Activated naive CD8-positive, alpha-beta T cell treated with anti-CD3 and anti-CD28 coated beads, Interleukin-2, amount 50 U/mL, for 24 hours (primary cell): Measurements from ENCODE around the gene MZB1.
"Not testable (repeated sequence)": the region's sequence is repeated elsewhere in the genome, so short reads cannot be mapped to it uniquely, and the experiment has no call there.

Source experiments
- ATAC-seq: fragments of 150-1000 bp; cut with Tn5 transposase; one replicate; pipeline ENCODE4 v1.10.0; 2021
- DNase-seq: peaks from one replicate; pipeline ENCODE4 v3.0.0; 2021
- H3K27ac Mint-ChIP-seq: one replicate; pipeline ENCODE4 v1.8.0; 2021; ENCODE audit warnings: mild to moderate bottlenecking, mixed read lengths
- H3K27me3 Mint-ChIP-seq: one replicate; pipeline ENCODE4 v1.8.0; 2021; ENCODE audit warnings: mixed read lengths
- H3K36me3 Mint-ChIP-seq: one replicate; pipeline ENCODE4 v1.8.0; 2021; ENCODE audit warnings: low read depth, mixed read lengths
- H3K4me1 Mint-ChIP-seq: one replicate; pipeline ENCODE4 v1.8.0; 2021; ENCODE audit warnings: mixed read lengths
- H3K4me3 Mint-ChIP-seq: one replicate; pipeline ENCODE4 v1.8.0; 2021; ENCODE audit warnings: mild to moderate bottlenecking, moderate library complexity, mixed read lengths
- H3K9me3 Mint-ChIP-seq: one replicate; pipeline ENCODE4 v1.8.0; 2021; ENCODE audit warnings: mixed read lengths

The MZB1 gene

DNA sequence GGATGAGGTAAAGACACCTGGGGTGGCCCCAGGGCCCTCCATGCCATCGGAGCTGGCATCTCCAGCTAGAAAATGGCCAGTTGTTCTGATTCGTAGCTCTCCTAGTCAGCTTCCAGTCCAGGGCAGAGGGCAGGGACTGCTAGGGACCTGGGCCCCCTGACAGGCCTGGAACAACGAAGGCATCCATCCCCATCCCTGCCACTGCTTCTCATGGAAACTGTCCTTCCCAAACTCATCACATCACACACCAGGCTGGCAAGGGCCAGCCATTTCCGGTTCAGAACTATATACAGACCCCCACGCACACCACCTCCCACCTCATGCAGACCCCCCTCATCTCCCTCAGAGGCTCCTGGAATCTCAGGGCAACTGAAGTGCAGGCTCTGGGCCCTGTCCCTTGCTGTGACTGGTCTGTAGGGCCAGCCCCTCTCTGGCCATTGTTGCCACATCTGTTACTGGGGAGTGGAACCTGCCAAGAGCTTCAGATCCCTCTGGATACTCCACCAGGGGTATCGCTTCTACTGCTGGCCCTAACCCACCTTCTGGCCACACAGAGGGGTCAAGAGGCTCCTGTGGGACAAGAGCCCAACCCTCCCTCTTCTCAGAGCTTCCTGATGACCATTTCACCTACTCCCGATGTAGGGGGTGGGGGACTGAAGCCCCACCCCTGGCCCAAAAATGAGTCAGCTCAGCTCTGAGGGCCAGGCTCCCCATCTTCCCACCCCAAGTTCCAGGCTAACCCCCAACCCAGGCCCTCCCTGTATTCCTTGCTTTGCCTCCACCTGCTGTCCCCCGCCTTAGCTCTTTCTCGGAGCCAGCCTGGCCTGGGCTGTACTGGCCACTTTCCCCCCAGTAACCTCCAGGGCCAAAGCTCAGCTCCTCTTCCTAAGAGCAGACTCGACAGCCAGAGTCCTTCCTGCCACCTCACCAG, 1.2 kb upstream of the MZB1 start:
- Mint-ChIP-seq H3K36me3 (peaks cover 2% of the 10 kb centered on the region), H3K9me3 (no peaks in the 10 kb centered on the region), H3K27ac (peak overlapping the region; percentile 95), H3K27me3 (no peaks in the 10 kb centered on the region), H3K4me3 (peak overlapping the region; percentile 92), H3K4me1 (peaks cover 57% of the 10 kb centered on the region)
- ATAC-seq = no peak
- DNase-seq = no peak

DNA sequence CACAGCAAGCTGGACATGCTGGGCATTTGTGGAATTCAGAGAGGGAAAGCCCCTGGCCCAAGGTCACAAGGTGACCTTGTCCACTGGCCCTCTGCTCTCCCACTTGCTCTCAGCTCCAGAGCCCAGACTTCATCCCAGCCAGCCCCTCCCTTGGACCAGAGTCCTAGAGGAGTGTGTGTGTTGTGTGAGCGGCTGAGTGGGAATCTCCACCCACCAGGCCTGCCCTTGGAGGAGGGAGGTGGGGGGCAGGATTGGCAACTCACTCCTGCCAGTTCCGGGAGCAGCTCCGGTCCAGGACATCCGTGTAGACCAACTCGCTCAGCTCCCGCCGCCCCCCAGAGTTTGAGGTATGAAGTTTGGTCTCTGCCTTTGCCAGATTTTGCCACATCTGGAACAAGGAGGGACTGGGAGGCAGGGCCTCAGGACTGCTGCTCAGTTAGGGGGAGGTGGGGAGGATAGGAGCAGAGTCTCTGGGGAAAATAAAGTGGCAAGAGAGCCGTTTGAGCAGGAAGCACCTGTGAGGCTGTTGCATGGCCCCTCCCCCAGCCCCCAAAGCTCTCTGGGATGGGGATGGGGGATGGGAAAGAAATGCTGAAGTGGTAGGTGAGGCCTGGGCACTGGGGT, 1.4 kb downstream of the MZB1 start:
- Mint-ChIP-seq H3K9me3 (no peaks in the 10 kb centered on the region), H3K27ac (no peak overlapping the region), H3K4me1 (peaks cover 70% of the 10 kb centered on the region), H3K36me3 (peaks cover 2% of the 10 kb centered on the region), H3K4me3 (peak overlapping the region; percentile 92), H3K27me3 (no peaks in the 10 kb centered on the region)
- no peak for DNase-seq
- ATAC-seq = no peak

DNA sequence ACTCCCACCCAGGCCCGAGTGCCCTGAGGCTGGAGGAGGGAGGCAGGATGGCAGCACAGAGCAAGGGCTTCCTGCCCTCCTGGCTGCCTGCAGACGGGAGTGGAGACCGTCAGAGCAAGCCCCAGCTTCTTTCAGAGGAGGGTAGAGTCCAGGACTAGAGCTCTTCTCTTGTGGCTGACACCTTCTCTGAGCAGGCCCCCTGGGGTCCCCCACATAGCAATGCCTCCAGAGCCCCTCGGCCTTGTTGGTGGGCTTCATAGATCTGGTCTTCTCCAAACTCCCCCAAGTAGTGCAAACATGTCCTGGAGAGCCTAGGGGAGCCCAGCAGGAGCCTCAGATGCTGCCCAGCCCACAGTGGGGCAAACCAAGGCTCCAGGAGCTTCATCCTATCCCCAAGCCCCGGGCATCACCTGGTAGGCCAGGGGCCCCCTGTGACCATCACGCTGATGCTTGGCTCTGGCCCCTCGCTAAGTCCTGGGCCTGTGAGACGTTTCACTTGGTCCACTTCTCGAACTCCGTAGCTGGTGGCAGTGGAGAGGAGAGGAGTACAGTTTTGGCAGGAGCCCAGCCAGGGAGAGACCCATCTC, 2.0 kb downstream of the MZB1 start:
- no peak for DNase-seq
- Mint-ChIP-seq H3K4me3 (peak overlapping the region; percentile 92), H3K27ac (no peak overlapping the region), H3K27me3 (no peaks in the 10 kb centered on the region), H3K4me1 (peaks cover 67% of the 10 kb centered on the region), H3K36me3 (peaks cover 2% of the 10 kb centered on the region), H3K9me3 (no peaks in the 10 kb centered on the region)
- ATAC-seq = no peak

DNA sequence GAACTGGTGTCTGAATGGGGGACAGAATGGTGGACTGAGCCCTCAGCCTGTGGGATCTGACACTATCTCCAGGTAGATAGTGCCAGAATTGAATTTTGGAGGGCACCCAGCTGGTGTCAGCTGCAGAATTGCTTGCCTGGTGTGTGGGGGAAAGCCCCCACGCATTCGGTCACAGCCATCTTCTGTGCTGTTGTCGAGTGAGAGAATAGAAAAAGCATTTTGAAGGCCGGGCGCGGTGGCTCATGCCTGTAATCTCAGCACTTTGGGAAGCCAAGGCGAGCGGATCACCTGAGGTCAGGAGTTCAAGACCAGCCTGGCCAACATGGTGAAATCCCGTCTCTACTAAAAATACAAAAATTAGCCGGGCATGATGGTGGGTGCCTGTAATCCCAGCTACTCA, 2.8 kb downstream of the MZB1 start:
- not testable (repeated sequence) for H3K27me3 Mint-ChIP-seq, H3K36me3 Mint-ChIP-seq, ATAC-seq, H3K4me3 Mint-ChIP-seq, DNase-seq, H3K9me3 Mint-ChIP-seq
- Mint-ChIP-seq H3K4me1 (peaks cover 71% of the 10 kb centered on the region), H3K27ac (peak overlapping the region; percentile 31)

DNA sequence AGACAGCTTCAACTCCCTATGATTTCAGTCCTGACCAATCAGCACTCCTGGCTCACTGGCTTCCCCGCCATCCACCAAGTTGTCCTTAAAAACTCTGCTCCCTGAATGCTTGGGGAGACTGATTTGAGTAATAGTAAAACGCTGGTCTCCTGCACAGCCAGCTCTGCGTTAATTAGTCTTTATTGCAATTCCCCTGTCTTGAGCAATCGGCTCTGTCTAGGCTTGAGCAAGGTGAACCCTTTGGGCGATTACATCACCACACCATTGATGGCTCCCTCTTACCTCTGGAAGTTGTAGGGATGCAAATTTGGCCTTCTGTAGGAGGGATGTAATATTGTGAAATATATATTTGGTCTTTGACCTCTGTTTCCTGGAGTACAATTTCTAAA, 3.7 kb downstream of the MZB1 start:
- Mint-ChIP-seq H3K4me3 (no peak overlapping the region), H3K4me1 (peaks cover 62% of the 10 kb centered on the region), H3K27ac (peak overlapping the region; percentile 31), H3K9me3 (no peaks in the 10 kb centered on the region), H3K36me3 (peaks cover 2% of the 10 kb centered on the region), H3K27me3 (no peaks in the 10 kb centered on the region)
- DNase-seq (no peak), ATAC-seq (no peak)

DNA sequence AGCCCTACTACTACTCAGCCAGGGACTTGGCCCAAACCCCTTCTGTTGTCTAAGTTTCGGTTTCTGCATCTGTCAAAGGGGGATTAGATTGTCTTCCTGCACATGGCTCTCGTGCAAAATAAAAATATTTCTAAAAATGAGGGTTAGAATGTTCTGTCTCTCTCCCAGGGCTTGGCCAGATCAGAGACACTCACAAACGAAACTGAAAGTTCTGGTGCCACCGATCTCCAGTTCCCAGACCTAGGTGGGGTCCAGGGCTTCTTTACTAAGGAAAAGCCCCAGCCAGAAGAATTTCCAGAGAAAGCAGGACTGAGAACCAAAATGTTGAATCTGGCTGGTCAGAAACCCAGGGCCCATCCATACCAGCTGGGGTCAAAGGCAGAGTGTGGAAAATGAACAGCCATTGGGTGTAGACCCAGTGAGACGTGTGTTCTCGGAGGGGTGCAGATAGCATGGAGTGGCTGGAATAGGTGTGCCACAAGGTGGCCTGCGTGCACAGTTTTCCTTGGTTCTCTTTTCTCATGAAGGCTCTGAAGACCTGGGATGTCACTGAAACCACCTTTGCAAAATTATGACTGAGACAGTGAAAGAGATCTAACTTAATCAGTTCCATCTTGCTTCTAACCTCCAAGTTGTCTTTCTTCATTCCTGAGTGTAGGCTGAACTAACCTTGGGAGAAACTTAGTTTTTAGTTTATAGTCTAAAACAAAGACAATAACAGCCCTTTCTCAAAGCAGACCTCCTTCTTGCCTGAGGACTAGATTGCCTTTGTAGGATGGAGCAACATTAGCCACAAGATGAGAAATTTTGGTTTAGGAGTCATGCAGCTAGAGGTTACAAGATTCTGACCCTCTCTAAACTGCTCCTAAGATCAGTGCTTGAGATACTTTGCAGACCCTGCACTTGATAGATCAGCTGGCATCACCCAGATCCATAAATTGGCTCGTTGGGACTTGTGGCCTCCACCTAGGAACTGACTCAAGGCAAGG, 4.4 kb downstream of the MZB1 start:
- DNase-seq (no peak), ATAC-seq (no peak)
- H3K27me3 Mint-ChIP-seq = no peaks in the 10 kb centered on the region
- H3K4me3 Mint-ChIP-seq = peak overlapping the region; percentile 54
- peak overlapping the region; percentile 78 for H3K27ac Mint-ChIP-seq
- H3K9me3 Mint-ChIP-seq = no peaks in the 10 kb centered on the region
- peaks cover 2% of the 10 kb centered on the region for H3K36me3 Mint-ChIP-seq
- H3K4me1 Mint-ChIP-seq = peaks cover 55% of the 10 kb centered on the region

DNA sequence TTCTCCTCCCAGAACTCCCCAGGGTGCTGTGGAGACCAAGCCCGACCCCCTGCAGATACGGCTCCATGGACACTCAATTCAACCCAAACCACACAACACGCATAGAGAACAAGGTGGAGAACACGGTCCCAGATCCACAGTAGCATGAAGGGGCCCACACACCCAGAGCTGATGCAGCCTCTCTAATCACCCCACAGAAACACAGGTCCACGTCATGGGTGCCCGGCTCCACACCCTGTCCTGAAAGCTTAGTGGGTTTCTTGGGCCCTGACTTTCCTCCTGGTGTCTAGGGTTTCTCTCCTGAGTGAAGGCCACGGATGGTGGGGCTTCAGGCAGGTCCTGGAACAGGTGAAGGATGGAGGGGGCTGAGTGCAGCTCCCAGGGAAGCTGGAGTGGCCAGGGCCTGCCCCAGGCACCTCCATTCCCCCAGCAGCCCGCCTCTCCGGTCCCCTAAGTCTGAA, 5.1 kb downstream of the MZB1 start:
- Mint-ChIP-seq H3K27ac (peak overlapping the region; percentile 78), H3K36me3 (peaks cover 2% of the 10 kb centered on the region), H3K27me3 (no peaks in the 10 kb centered on the region), H3K4me3 (no peak overlapping the region), H3K9me3 (no peaks in the 10 kb centered on the region), H3K4me1 (peaks cover 48% of the 10 kb centered on the region)
- DNase-seq = no peak
- ATAC-seq = no peak

DNA sequence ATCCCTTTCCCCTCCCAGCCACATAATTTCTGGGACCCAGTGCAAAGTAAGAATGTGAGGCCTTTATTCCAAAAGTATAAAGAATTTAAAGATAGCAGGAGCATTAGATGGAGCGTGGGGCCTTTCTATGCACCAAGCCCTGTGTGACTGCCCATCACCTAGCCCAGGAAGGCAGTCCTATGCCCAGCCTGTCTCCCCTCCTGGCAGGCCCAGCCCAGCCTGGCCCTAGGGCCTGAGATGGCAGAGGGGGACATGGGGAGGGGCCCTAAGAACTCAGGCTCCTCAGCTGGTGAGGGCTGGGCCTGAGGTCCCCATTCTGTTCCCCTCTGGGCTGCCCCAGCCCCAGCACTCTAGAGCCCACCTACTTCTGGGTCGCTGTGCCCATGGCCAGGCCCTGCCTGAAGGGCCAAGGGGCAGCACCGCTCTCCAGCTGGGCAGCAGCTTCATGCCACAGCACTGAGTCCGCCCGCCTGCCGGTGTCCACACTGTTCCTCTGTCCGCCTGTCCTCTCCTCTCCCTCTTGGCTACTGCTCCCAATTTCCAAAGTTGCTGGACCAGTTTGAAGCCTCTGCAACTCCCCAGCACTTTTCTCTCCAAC, 5.6 kb downstream of the MZB1 start:
- H3K4me3 Mint-ChIP-seq = no peak overlapping the region
- H3K36me3 Mint-ChIP-seq = peaks cover 2% of the 10 kb centered on the region
- ATAC-seq (no peak), DNase-seq (no peak)
- no peaks in the 10 kb centered on the region for H3K27me3 Mint-ChIP-seq
- H3K4me1 Mint-ChIP-seq = peaks cover 42% of the 10 kb centered on the region
- H3K27ac Mint-ChIP-seq = peak overlapping the region; percentile 78
- H3K9me3 Mint-ChIP-seq = no peaks in the 10 kb centered on the region

DNA sequence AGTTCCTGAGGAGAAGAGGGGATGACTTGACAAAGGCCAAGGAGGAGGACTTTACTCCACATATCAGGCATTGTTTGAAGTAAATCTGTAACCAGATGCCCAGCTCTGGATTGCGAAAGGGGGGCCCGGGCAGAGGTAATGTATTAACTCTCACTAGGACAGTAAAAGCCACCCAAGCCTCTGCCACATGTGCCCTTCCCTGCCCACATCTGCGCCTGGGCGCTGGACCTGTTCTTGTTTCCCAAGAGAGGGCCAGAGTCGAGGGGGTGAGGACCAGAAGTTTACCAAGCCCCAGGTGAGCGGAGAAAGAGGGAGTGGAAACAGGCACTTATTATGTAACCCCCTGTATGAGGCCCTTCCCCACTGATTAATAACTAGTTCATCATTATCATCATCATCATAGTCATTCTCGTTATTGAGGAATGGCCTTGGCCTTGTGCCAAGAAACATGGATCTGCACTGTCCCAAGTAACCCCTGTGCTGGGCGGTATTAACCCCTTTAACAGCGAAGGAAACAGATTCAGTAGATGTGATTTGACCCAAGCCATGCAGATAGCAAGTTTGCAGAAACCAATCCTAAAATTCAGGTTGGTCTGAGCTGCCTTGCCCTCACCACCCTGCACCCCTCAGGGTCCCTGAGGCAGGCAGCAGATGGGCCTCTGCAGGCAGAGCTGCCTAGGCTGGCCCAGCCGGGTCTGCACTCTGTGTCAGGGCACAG, 6.3 kb downstream of the MZB1 start, which contains the start of gene SLC23A1:
SLC23A1 (minus strand) TSS at position 23 of the 718 bp plus-strand sequence. CDS start 44 bp downstream, outside the sequence.
- no peak for DNase-seq
- H3K4me3 Mint-ChIP-seq = no peak within 1 kb of the TSS
- H3K9me3 Mint-ChIP-seq = no peaks in the 10 kb centered on the region
- H3K27ac Mint-ChIP-seq = no peak within 1 kb of the TSS
- no peak for ATAC-seq
- no peaks in the 10 kb centered on the region for H3K27me3 Mint-ChIP-seq
- H3K4me1 Mint-ChIP-seq = peaks cover 38% of the 10 kb centered on the region
- peaks cover 2% of the 10 kb centered on the region for H3K36me3 Mint-ChIP-seq

DNA sequence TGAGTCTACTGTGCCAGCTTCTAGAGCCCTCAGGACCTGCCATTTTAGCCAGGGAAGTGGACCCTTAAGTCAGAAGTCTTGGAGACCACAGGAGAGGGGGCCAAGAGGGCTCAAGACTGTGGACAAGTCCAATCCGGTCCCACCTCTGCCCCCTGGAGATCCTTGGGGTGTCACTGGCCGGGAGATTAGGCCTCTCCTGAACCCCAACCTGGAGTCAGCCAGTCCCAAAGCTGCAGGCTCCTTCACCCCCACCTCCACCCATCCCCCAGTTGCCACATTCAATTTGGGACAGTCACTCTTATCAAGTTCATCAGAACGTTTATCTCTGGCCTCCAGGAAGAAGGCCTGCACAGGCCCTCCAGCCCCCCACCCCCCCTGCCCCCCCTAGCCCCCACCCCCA, 6.9 kb downstream of the MZB1 start:
- H3K27me3 Mint-ChIP-seq = no peaks in the 10 kb centered on the region
- no peaks in the 10 kb centered on the region for H3K9me3 Mint-ChIP-seq
- peaks cover 33% of the 10 kb centered on the region for H3K4me1 Mint-ChIP-seq
- ATAC-seq = no peak
- no peak overlapping the region for H3K4me3 Mint-ChIP-seq
- no peak overlapping the region for H3K27ac Mint-ChIP-seq
- H3K36me3 Mint-ChIP-seq = peaks cover 2% of the 10 kb centered on the region
- DNase-seq = no peak

DNA sequence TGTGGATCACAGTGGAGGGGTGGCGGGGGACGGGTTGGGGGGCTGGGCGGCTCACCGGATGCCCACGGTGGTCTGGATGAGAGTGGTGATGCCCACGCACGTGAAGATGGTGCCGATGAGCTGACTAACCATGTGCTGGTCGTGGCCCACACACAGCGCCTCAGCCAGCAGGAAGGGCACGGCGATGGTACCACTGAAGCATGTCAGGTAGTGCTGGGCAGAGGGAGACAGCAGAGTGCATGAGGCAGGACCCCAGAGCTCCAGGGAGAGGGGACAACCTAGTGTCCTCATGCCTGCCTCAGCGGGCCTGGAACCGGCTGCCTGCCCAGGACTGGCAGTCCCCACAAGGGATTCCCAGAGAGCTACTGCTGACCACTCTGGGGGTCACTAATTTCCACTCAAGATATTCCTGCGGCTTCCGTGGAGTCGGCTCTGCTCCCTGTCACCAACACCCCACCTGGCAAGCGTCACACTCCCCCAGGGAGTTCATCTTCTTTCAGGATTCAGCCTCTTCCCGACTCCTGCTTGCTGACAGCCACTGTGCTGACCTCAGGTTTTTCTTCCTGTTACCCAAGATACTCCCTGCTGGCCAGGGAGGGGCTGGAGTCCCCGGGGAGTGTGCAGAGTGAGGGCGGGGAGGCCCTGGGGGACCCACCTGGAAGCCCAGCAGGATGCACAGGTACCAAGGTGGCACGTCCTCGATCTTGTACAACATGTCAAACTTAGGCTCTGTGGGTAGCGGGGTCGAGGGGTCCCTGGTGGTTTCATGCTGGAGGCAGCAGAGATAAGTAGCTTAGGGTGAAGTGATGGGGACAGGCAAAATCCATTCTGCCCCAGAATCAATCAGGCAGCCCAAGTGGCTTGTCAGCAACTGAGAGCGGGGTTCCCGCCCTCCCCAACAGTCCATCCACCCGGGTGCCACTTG, 7.6 kb downstream of the MZB1 start:
- Mint-ChIP-seq H3K9me3 (no peaks in the 10 kb centered on the region), H3K27me3 (no peaks in the 10 kb centered on the region), H3K4me3 (no peak overlapping the region), H3K36me3 (peaks cover 2% of the 10 kb centered on the region), H3K4me1 (peaks cover 31% of the 10 kb centered on the region), H3K27ac (no peak overlapping the region)
- DNase-seq (no peak), ATAC-seq (no peak)

DNA sequence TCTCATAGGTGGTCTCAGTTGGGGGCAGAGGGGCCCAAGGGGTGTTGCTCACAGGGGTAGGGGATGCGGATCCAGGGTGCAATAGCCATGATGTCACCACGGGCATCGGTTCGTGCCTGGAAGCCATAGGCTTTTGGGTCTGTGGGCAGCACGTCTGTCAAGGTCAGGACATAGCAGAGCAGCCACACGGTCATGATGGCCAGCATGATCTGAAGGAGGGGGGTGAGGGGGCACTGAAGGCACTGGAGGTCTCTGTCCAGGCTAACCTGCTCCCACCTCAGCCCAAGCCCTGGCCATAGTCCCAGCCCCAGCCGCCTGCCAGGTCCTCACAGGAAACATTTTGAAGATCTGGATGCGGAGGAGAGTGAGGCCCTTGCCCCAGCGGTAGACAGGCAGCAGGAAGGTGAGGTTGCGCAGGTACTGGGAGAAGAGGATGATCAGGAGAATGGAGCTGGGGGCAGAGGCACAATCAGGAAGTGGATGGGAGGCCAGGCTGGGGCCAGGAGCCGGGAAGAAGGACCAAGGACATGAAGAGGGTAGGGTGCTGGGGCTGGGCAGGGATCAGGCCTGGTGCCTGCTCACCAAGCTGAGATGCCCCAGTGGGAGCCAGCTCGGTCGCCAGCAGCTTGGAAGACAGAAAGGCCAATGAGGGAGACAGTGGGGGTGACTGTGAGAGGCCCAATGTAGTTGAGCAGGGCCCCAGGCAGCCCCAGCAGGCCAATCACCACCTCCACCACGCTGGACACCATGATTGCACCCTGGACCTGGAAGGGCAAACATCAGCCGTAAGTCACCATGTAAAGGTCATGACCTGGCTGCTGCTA, 9.9 kb downstream of the MZB1 start:
- no peak overlapping the region for H3K4me3 Mint-ChIP-seq
- no peaks in the 10 kb centered on the region for H3K36me3 Mint-ChIP-seq
- no peak overlapping the region for H3K27ac Mint-ChIP-seq
- ATAC-seq = no peak
- H3K4me1 Mint-ChIP-seq = peaks cover 12% of the 10 kb centered on the region
- DNase-seq = no peak
- H3K27me3 Mint-ChIP-seq = no peaks in the 10 kb centered on the region
- H3K9me3 Mint-ChIP-seq = no peaks in the 10 kb centered on the region
